Measurements from ENCODE around the gene EVPL.

The EVPL gene

GRCh38 chr17:76032073-76032779 lies 5.1 kb upstream of the EVPL start:
- no peak for DNase-seq (ENCODE audit: low read depth)
- no peak overlapping the region for H3K4me3 ChIP-seq (ENCODE audit: low read depth, low read length)
- TF ChIP-seq CTCF (IDR thresholded peaks at IDR 0.05; ENCODE audit: low read depth, low read length) = no peak
- no peak for TF ChIP-seq POLR2A (IDR thresholded peaks at IDR 0.05; ENCODE audit: extremely low read depth, insufficient read length)
- no peak for TF ChIP-seq MAX (IDR thresholded peaks at IDR 0.05; ENCODE audit: low read depth, low read length)
- TF ChIP-seq MYC (IDR thresholded peaks at IDR 0.05; ENCODE audit: low read depth, low read length) = no peak

- DNase-seq (ENCODE audit: low read depth) = no peak
- TF ChIP-seq MYC (IDR thresholded peaks at IDR 0.05; ENCODE audit: low read depth, low read length) (no peak), MAX (IDR thresholded peaks at IDR 0.05; ENCODE audit: low read depth, low read length) (no peak), POLR2A (IDR thresholded peaks at IDR 0.05; ENCODE audit: extremely low read depth, insufficient read length) (no peak), CTCF (IDR thresholded peaks at IDR 0.05; ENCODE audit: low read depth, low read length) (no peak)
- H3K4me3 ChIP-seq (ENCODE audit: low read depth, low read length) = no peak overlapping the region
These were observed 370 bp downstream of the EVPL start for GRCh38 chr17:76026714-76027158.

GRCh38 chr17:76025294-76025693 lies 1.8 kb downstream of the EVPL start:
- TF ChIP-seq CTCF (IDR thresholded peaks at IDR 0.05; ENCODE audit: low read depth, low read length) = no peak
- no peak for TF ChIP-seq MYC (IDR thresholded peaks at IDR 0.05; ENCODE audit: low read depth, low read length)
- no peak for TF ChIP-seq POLR2A (IDR thresholded peaks at IDR 0.05; ENCODE audit: extremely low read depth, insufficient read length)
- no peak for TF ChIP-seq MAX (IDR thresholded peaks at IDR 0.05; ENCODE audit: low read depth, low read length)
- no peak overlapping the region for H3K4me3 ChIP-seq (ENCODE audit: low read depth, low read length)

GRCh38 chr17:76024353-76024752 lies 2.8 kb downstream of the EVPL start:
- no peak for DNase-seq (ENCODE audit: low read depth)
- H3K4me3 ChIP-seq (ENCODE audit: low read depth, low read length) = no peak overlapping the region
- no peak for TF ChIP-seq MAX (IDR thresholded peaks at IDR 0.05; ENCODE audit: low read depth, low read length)
- TF ChIP-seq CTCF (IDR thresholded peaks at IDR 0.05; ENCODE audit: low read depth, low read length) = no peak
- no peak for TF ChIP-seq POLR2A (IDR thresholded peaks at IDR 0.05; ENCODE audit: extremely low read depth, insufficient read length)
- no peak for TF ChIP-seq MYC (IDR thresholded peaks at IDR 0.05; ENCODE audit: low read depth, low read length)

More at GRCh38 chr17:76025294-76025693, 1.8 kb downstream of the EVPL start:
- DNase-seq (ENCODE audit: low read depth) = no peak

- TF ChIP-seq MYC (IDR thresholded peaks at IDR 0.05; ENCODE audit: low read depth, low read length) (no peak), CTCF (IDR thresholded peaks at IDR 0.05; ENCODE audit: low read depth, low read length) (no peak), MAX (IDR thresholded peaks at IDR 0.05; ENCODE audit: low read depth, low read length) (no peak), POLR2A (IDR thresholded peaks at IDR 0.05; ENCODE audit: extremely low read depth, insufficient read length) (no peak)
- no peak overlapping the region for H3K4me3 ChIP-seq (ENCODE audit: low read depth, low read length)
- no peak for DNase-seq (ENCODE audit: low read depth)
These were observed 3.2 kb downstream of the EVPL start for GRCh38 chr17:76023900-76024237.

All from NB4 (cell line).